Mesenchymal stem cell (in vitro differentiated cells and primary cell): ENCODE results near the gene FGGY. TPM values are rescaled to one million over a fixed set of nuclear protein-coding genes. Genes with fewer than 3 reads are reported as not detected.
"Not testable (repeated sequence)": the region's sequence is repeated elsewhere in the genome, so short reads cannot be mapped to it uniquely, and the experiment has no call there.

Experiments
- DNase-seq: peaks from one replicate; pipeline ENCODE4 v3.0.0-alpha.2; 2013
- H2AFZ ChIP-seq: one replicate; pipeline ENCODE4 v1.6.1; 2013; ENCODE audit warnings: low read depth, mild to moderate bottlenecking, control low read depth, inconsistent platforms, low read length, moderate library complexity
- H2AK5ac ChIP-seq: 2 replicates; pipeline ENCODE4 v1.6.1; 2013; ENCODE audit warnings: low read length, moderate library complexity, mild to moderate bottlenecking, inconsistent platforms; ENCODE audit not compliant: severe bottlenecking
- H2BK120ac ChIP-seq: one replicate; pipeline ENCODE4 v1.6.1; 2013; ENCODE audit warnings: low read depth, mild to moderate bottlenecking, inconsistent platforms, low read length, moderate library complexity
- H2BK12ac ChIP-seq, 2 experiments: one replicate each; pipeline ENCODE4 v1.6.1; 2013; ENCODE audit warnings: inconsistent platforms in 2 of 2, low read length in 2 of 2, mild to moderate bottlenecking in 2 of 2, moderate library complexity in 2 of 2, control low read depth in 1 of 2
- H2BK15ac ChIP-seq: one replicate; pipeline ENCODE4 v1.6.1; 2013; ENCODE audit warnings: mild to moderate bottlenecking, low read depth, inconsistent platforms; ENCODE audit not compliant: poor library complexity, severe bottlenecking
- H2BK5ac ChIP-seq: 2 replicates; pipeline ENCODE4 v1.6.1; 2013; ENCODE audit warnings: low read depth, mild to moderate bottlenecking, low read length, control low read depth, inconsistent platforms; ENCODE audit not compliant: poor library complexity, severe bottlenecking
- H3K14ac ChIP-seq, 2 experiments: one replicate each; pipeline ENCODE4 v1.6.1; 2013; ENCODE audit warnings: inconsistent platforms in 2 of 2, low read length in 2 of 2, control low read depth in 1 of 2, mild to moderate bottlenecking in 1 of 2, moderate library complexity in 1 of 2
- H3K18ac ChIP-seq, 2 experiments: one replicate each; pipeline ENCODE4 v1.6.1; 2013; ENCODE audit warnings: inconsistent platforms in 2 of 2, low read length in 2 of 2, control low read depth in 1 of 2, low read depth in 1 of 2, mild to moderate bottlenecking in 1 of 2
- H3K23ac ChIP-seq, 2 experiments: one replicate each; pipeline ENCODE4 v1.6.1; 2013; ENCODE audit warnings: inconsistent platforms in 2 of 2, low read length in 2 of 2, mild to moderate bottlenecking in 2 of 2, moderate library complexity in 2 of 2, control low read depth in 1 of 2
- H3K27ac ChIP-seq: 2 replicates; pipeline ENCODE4 v1.5.1; 2013; ENCODE audit warnings: mild to moderate bottlenecking, moderate library complexity, low read length, control low read depth, inconsistent platforms; ENCODE audit not compliant: poor library complexity, severe bottlenecking
- H3K27me3 ChIP-seq, 2 experiments: 2 replicates each; pipeline versions ENCODE4 v1.6.1 to v1.7.0; 2013; ENCODE audit warnings: low read length in 2 of 2, mild to moderate bottlenecking in 2 of 2, moderate library complexity in 2 of 2, control low read depth in 1 of 2, inconsistent platforms in 1 of 2; ENCODE audit not compliant: control insufficient read depth in 1 of 2, insufficient read depth in 1 of 2
- H3K36me3 ChIP-seq, 2 experiments: 2 replicates each; pipeline versions ENCODE4 v1.6.1 to v1.7.0; 2013; ENCODE audit warnings: low read length in 2 of 2, control low read depth in 1 of 2, inconsistent platforms in 1 of 2, low read depth in 1 of 2, mild to moderate bottlenecking in 1 of 2; ENCODE audit not compliant: insufficient read depth in 2 of 2, control insufficient read depth in 1 of 2
- H3K4ac ChIP-seq, 2 experiments: one replicate each; pipeline ENCODE4 v1.6.1; 2013; ENCODE audit warnings: inconsistent platforms in 2 of 2, low read length in 2 of 2, mild to moderate bottlenecking in 2 of 2, moderate library complexity in 2 of 2, control low read depth in 1 of 2, low read depth in 1 of 2
- H3K4me1 ChIP-seq: 2 replicates; pipeline ENCODE4 v1.6.1; 2013; ENCODE audit warnings: low read depth, low read length, control low read depth; ENCODE audit not compliant: control insufficient read depth, insufficient read depth
- H3K4me2 ChIP-seq: 2 replicates; pipeline ENCODE4 v1.6.1; 2013; ENCODE audit warnings: low read length, mild to moderate bottlenecking, inconsistent platforms; ENCODE audit not compliant: poor library complexity, severe bottlenecking
- H3K4me3 ChIP-seq, 2 experiments: 2 replicates each; pipeline versions ENCODE4 v1.5.1 to v1.7.0; 2013; ENCODE audit warnings: low read length in 2 of 2, mild to moderate bottlenecking in 2 of 2, control low read depth in 1 of 2, low read depth in 1 of 2; ENCODE audit not compliant: insufficient read depth in 1 of 2
- H3K79me1 ChIP-seq: replicated peaks from 2 replicates; pipeline ENCODE4 v1.6.1; 2013; ENCODE audit warnings: mild to moderate bottlenecking, control low read depth, low read length, inconsistent platforms; ENCODE audit not compliant: poor library complexity, severe bottlenecking
- H3K9ac ChIP-seq: 2 replicates; pipeline ENCODE4 v1.7.0; 2013; ENCODE audit warnings: mild to moderate bottlenecking, low read length, moderate library complexity
- H3K9me3 ChIP-seq: 2 replicates; pipeline ENCODE4 v1.7.0; 2013; ENCODE audit warnings: mild to moderate bottlenecking, low read length; ENCODE audit not compliant: control insufficient read depth
- H4K8ac ChIP-seq: one replicate; pipeline ENCODE4 v1.6.1; 2013; ENCODE audit warnings: inconsistent platforms, mild to moderate bottlenecking, low read length, moderate library complexity
- H4K91ac ChIP-seq: one replicate; pipeline ENCODE4 v1.6.1; 2013; ENCODE audit warnings: mild to moderate bottlenecking, low read length, inconsistent platforms
- WGBS: methylation state at CpG from one replicate; pipeline ENCODE4 v1.1.7; 2013; ENCODE audit warnings: mixed read lengths; 5-methylcytosine and 5-hydroxymethylcytosine counted together
- polyA plus RNA-seq, 2 experiments: library from polyadenylated mRNA; stranded (reverse); fragments of 200-250 nt; gene quantifications; one replicate each; pipeline ENCODE4 v1.2.3, GENCODE V29; 2013

The FGGY gene
- polyA plus RNA-seq (2013, experiment 1 of 2): 3.1 TPM
- polyA plus RNA-seq (2013, experiment 2 of 2): 2.7 TPM

GRCh38 chr1:59296358-59297256 is at the start of gene FGGY:
Gene FGGY, plus strand, starts transcription at chr1:59297094. Its CDS starts 24,456 bp downstream, at chr1:59321550.
- Histone ChIP-seq H3K4me3 (peak within 1 kb of the TSS; percentile 63 to 82), H2AFZ (peak within 1 kb of the TSS; percentile 83), H3K27me3 (no peaks in the 10 kb centered on the region), H4K8ac (peak within 1 kb of the TSS; percentile 82), H2BK120ac (peak within 1 kb of the TSS; percentile 69), H3K9ac (peak within 1 kb of the TSS; percentile 96), H2BK5ac (peak within 1 kb of the TSS; percentile 93), H3K23ac (peak within 1 kb of the TSS in 1 of 2 experiments; percentile 99), H3K27ac (peak within 1 kb of the TSS; percentile 95), H3K14ac (peak within 1 kb of the TSS in 1 of 2 experiments; percentile 94), H3K9me3 (no peaks in the 10 kb centered on the region), H2BK15ac (no peak within 1 kb of the TSS), H3K4me2 (peak within 1 kb of the TSS; percentile 62), H3K4me1 (peaks cover 3% of the 10 kb centered on the region), H2BK12ac (peak within 1 kb of the TSS; percentile 29 to 42), H3K36me3 (no peaks in the 10 kb centered on the region), H3K4ac (peak within 1 kb of the TSS; percentile 86 to 98), H4K91ac (peak within 1 kb of the TSS; percentile 61), H3K18ac (peak within 1 kb of the TSS; percentile 91 to 97), H3K79me1 (peaks cover 8% of the 10 kb centered on the region), H2AK5ac (peak within 1 kb of the TSS; percentile 33)
- under 1% methylated on average over 52 of the region's 78 CpGs for WGBS
- peak; percentile 99 for DNase-seq

- Histone ChIP-seq H3K27ac (no peak overlapping the region), H2BK12ac (no peak overlapping the region), H2AK5ac (no peak overlapping the region), H4K91ac (no peak overlapping the region), H3K79me1 (no peaks in the 10 kb centered on the region), H2AFZ (no peak overlapping the region), H3K23ac (no peak overlapping the region), H3K4ac (no peak overlapping the region), H3K14ac (no peak overlapping the region), H3K4me1 (no peaks in the 10 kb centered on the region), H3K27me3 (no peaks in the 10 kb centered on the region), H3K9me3 (peaks cover 35% of the 10 kb centered on the region), H3K18ac (no peak overlapping the region), H2BK5ac (no peak overlapping the region), H3K36me3 (no peaks in the 10 kb centered on the region), H3K4me3 (no peak overlapping the region), H2BK120ac (no peak overlapping the region), H3K4me2 (no peak overlapping the region), H3K9ac (no peak overlapping the region), H2BK15ac (no peak overlapping the region), H4K8ac (no peak overlapping the region)
- 80% methylated on average over 1 of the region's 1 CpG for WGBS
- no peak for DNase-seq
These were observed 48.1 kb upstream of the FGGY start for GRCh38 chr1:59248758-59249157.

- WGBS: 62% methylated on average over 2 of the region's 4 CpGs
- H2BK5ac ChIP-seq: no peak overlapping the region
- peaks cover 31% of the 10 kb centered on the region for H3K9me3 ChIP-seq
- H3K27ac ChIP-seq: no peak overlapping the region
- no peak overlapping the region for H3K4me3 ChIP-seq
- H4K91ac ChIP-seq: no peak overlapping the region
- H3K79me1 ChIP-seq: no peaks in the 10 kb centered on the region
- H3K9ac ChIP-seq: no peak overlapping the region
- H4K8ac ChIP-seq: no peak overlapping the region
- H3K27me3 ChIP-seq: no peaks in the 10 kb centered on the region
- no peak for DNase-seq
- H3K14ac ChIP-seq: no peak overlapping the region
- H2BK12ac ChIP-seq: no peak overlapping the region
- H3K4me2 ChIP-seq: no peak overlapping the region
- H2BK15ac ChIP-seq: no peak overlapping the region
- H3K23ac ChIP-seq: no peak overlapping the region
- H3K36me3 ChIP-seq: no peaks in the 10 kb centered on the region
- H2AFZ ChIP-seq: no peak overlapping the region
- H3K4me1 ChIP-seq: no peaks in the 10 kb centered on the region
- peak overlapping the region in 1 of 2 experiments; percentile 62 for H3K18ac ChIP-seq
- no peak overlapping the region for H2BK120ac ChIP-seq
- H3K4ac ChIP-seq: no peak overlapping the region
- H2AK5ac ChIP-seq: no peak overlapping the region
These were observed 47.3 kb upstream of the FGGY start for GRCh38 chr1:59249396-59250137.

- H3K4me2 ChIP-seq, H2BK15ac ChIP-seq, H2BK12ac ChIP-seq, H3K14ac ChIP-seq, H3K18ac ChIP-seq, H3K4me3 ChIP-seq, H3K9ac ChIP-seq, H2AFZ ChIP-seq, H3K36me3 ChIP-seq, DNase-seq, H2BK120ac ChIP-seq, H2BK5ac ChIP-seq, H3K4me1 ChIP-seq, H3K23ac ChIP-seq, H4K91ac ChIP-seq, H3K79me1 ChIP-seq, H3K27me3 ChIP-seq, H2AK5ac ChIP-seq, H3K27ac ChIP-seq, H4K8ac ChIP-seq, H3K4ac ChIP-seq: not testable (repeated sequence)
- WGBS: 93% methylated on average over 12 of the region's 12 CpGs
- H3K9me3 ChIP-seq: peaks cover 23% of the 10 kb centered on the region
These were observed 45.8 kb upstream of the FGGY start for GRCh38 chr1:59251061-59251460.
